HepG2 (cell line): ENCODE measurements around the gene TNP1. TPM values are rescaled to one million over a fixed set of nuclear protein-coding genes. Genes with fewer than 3 reads are reported as not detected.

Source experiments
- FOXO1 ChIP-seq: sonication (generic); formaldehyde crosslinking; IDR thresholded peaks from 2 replicates; pipeline ENCODE4 v1.4.0; 2020; ENCODE audit warnings: missing genetic modification reagents
- HNF4A ChIP-seq: sonication (generic); formaldehyde crosslinking; IDR thresholded peaks from 2 replicates; pipeline ENCODE4 v1.4.0; 2020; ENCODE audit warnings: missing genetic modification reagents
- HOXA5 ChIP-seq: sonication (generic); formaldehyde crosslinking; IDR thresholded peaks from 2 replicates; pipeline ENCODE4 v1.4.0; 2020; ENCODE audit warnings: missing genetic modification reagents
- KLF16 ChIP-seq, 2 experiments: sonication (generic) in 1 of 2; formaldehyde crosslinking in 1 of 2; IDR thresholded peaks; 2 replicates each; pipeline versions ENCODE4 v1.6.1 to v1.8.0; 2016 to 2023; ENCODE audit warnings: missing genetic modification reagents in 2 of 2, missing compliant biosample characterization in 1 of 2
- MLLT10 ChIP-seq: sonication (generic); formaldehyde crosslinking; IDR thresholded peaks from 2 replicates; pipeline ENCODE4 v1.4.0; 2020; ENCODE audit warnings: missing genetic modification reagents
- RARA ChIP-seq: IDR thresholded peaks from 2 replicates; pipeline ENCODE4 v1.6.1; 2016; ENCODE audit warnings: missing genetic modification reagents, missing compliant biosample characterization
- THAP11 ChIP-seq: IDR thresholded peaks from 2 replicates; pipeline ENCODE4 v1.6.1; 2016; ENCODE audit warnings: missing biosample characterization, missing genetic modification reagents
- ZMYM4 ChIP-seq: sonication (generic); formaldehyde crosslinking; IDR thresholded peaks from 2 replicates; pipeline ENCODE4 v1.8.1; 2023; ENCODE audit warnings: mild to moderate bottlenecking, missing genetic modification reagents
- ZNF350 ChIP-seq: sonication (generic); formaldehyde crosslinking; IDR thresholded peaks from 2 replicates; pipeline ENCODE4 v1.4.0; 2020; ENCODE audit warnings: mild to moderate bottlenecking, low read depth, missing genetic modification reagents, borderline replicate concordance
- ZNF557 ChIP-seq: sonication (generic); formaldehyde crosslinking; IDR thresholded peaks from 2 replicates; pipeline ENCODE4 v1.4.0; 2020; ENCODE audit warnings: missing genetic modification reagents
- ZSCAN22 ChIP-seq: sonication (generic); formaldehyde crosslinking; IDR thresholded peaks from 2 replicates; pipeline ENCODE4 v1.4.0; 2020; ENCODE audit warnings: mild to moderate bottlenecking, missing genetic modification reagents
- polyA plus RNA-seq, 8 experiments: library from polyadenylated mRNA; depleted of rRNA in 3 of 8; stranded (reverse) in 7 of 8; unstranded in 1 of 8; fragments of >200 nt; fragmentation: Illumina TruSeq in 4 of 8; extraction: Trizol in 4 of 8; gene quantifications; 2 replicates each; pipeline versions ENCODE4 v1.2.1 to v1.2.3, GENCODE V29; 2011 to 2016; ENCODE audit warnings: low read depth in 4 of 8, missing spikeins in 1 of 8, mixed read lengths in 1 of 8; ENCODE audit not compliant: insufficient read depth in 1 of 8
- total RNA-seq, 5 experiments: library from RNA; depleted of rRNA; stranded (reverse); fragments of >200 nt; fragmentation: Illumina TruSeq; extraction: Trizol; gene quantifications; 2 replicates each; pipeline ENCODE4 v1.2.3, GENCODE V29; 2016; ENCODE audit warnings: low read depth in 1 of 5
- TF ChIP-seq, protein P1 (sequence below): sonication (generic); formaldehyde crosslinking; IDR thresholded peaks from 2 replicates; pipeline ENCODE4 v1.4.0; 2020; ENCODE audit warnings: missing genetic modification reagents, borderline replicate concordance
- TF ChIP-seq, protein P2 (sequence below), 2 experiments: fragments of 450-650 bp in 1 of 2; sonication (generic) in 1 of 2; formaldehyde crosslinking in 1 of 2; IDR thresholded peaks; 2 replicates each; pipeline versions ENCODE4 v1.6.1 to v1.8.0; 2016 to 2022; ENCODE audit warnings: antibody characterized with exemption in 1 of 2, mild to moderate bottlenecking in 1 of 2, missing genetic modification reagents in 1 of 2
- TF ChIP-seq, protein P3 (sequence below): IDR thresholded peaks from 2 replicates; pipeline ENCODE4 v1.6.1; 2016; ENCODE audit warnings: mild to moderate bottlenecking

The TNP1 gene
- total and polyA plus RNA-seq, 2 of the 13 experiments (the other 11 are each of a cell fraction or from before 2014, with no cell fraction given): not detected

DNA sequence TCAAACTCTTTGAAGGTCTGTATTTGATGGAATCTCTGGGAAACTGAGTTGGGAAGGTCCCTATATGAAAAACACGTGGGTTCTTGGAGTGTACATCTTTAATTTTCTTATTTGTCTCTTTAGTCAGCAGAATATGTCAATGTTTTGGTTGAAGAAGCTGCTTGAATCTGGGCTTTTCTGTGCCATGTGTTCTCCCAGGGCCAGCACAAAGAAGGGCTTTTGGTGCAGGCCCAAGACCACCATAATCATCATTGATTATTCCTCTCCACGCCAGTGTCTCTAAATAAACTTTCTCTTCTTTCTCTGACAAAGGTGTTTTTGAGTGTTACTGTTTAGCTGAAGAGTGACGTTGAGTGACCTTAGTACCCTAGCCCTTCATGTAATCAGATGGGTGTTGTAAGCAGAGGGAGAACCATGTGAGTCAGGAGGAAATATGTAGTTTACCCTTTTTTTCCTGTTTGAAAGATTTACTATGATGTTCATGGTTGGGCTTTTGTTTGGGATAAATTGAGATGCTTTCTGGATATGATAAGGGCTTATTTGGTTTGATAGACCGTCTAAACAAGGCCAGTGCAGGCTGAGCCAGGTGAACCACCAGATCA is 11.6 kb upstream of the TNP1 start (continued):
- peak; percentile 74 for TF ChIP-seq RARA (CRISPR knock-in tag)
- TF ChIP-seq ZSCAN22: 0 out of 2 replicates have a peak, but pooled peaks have one; percentile 37
- TF ChIP-seq, protein P1, sequence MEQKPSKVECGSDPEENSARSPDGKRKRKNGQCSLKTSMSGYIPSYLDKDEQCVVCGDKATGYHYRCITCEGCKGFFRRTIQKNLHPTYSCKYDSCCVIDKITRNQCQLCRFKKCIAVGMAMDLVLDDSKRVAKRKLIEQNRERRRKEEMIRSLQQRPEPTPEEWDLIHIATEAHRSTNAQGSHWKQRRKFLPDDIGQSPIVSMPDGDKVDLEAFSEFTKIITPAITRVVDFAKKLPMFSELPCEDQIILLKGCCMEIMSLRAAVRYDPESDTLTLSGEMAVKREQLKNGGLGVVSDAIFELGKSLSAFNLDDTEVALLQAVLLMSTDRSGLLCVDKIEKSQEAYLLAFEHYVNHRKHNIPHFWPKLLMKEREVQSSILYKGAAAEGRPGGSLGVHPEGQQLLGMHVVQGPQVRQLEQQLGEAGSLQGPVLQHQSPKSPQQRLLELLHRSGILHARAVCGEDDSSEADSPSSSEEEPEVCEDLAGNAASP (CRISPR knock-in tag): peak; percentile 68; the same call in 1 of the 2 replicates
- TF ChIP-seq ZNF557: 0 out of 2 replicates have a peak, but pooled peaks have one; percentile 59
- peak; percentile 72 for TF ChIP-seq THAP11 (CRISPR knock-in tag)
- TF ChIP-seq FOXO1 (CRISPR knock-in tag): peak; percentile 93
- TF ChIP-seq HOXA5: no peak
- TF ChIP-seq ZNF350 (CRISPR knock-in tag): no peak
- TF ChIP-seq, protein P2, sequence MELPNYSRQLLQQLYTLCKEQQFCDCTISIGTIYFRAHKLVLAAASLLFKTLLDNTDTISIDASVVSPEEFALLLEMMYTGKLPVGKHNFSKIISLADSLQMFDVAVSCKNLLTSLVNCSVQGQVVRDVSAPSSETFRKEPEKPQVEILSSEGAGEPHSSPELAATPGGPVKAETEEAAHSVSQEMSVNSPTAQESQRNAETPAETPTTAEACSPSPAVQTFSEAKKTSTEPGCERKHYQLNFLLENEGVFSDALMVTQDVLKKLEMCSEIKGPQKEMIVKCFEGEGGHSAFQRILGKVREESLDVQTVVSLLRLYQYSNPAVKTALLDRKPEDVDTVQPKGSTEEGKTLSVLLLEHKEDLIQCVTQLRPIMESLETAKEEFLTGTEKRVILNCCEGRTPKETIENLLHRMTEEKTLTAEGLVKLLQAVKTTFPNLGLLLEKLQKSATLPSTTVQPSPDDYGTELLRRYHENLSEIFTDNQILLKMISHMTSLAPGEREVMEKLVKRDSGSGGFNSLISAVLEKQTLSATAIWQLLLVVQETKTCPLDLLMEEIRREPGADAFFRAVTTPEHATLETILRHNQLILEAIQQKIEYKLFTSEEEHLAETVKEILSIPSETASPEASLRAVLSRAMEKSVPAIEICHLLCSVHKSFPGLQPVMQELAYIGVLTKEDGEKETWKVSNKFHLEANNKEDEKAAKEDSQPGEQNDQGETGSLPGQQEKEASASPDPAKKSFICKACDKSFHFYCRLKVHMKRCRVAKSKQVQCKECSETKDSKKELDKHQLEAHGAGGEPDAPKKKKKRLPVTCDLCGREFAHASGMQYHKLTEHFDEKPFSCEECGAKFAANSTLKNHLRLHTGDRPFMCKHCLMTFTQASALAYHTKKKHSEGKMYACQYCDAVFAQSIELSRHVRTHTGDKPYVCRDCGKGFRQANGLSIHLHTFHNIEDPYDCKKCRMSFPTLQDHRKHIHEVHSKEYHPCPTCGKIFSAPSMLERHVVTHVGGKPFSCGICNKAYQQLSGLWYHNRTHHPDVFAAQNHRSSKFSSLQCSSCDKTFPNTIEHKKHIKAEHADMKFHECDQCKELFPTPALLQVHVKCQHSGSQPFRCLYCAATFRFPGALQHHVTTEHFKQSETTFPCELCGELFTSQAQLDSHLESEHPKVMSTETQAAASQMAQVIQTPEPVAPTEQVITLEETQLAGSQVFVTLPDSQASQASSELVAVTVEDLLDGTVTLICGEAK (IDR thresholded peaks at IDR 0.05): no peak
- TF ChIP-seq, protein P2 (CRISPR knock-in tag; IDR thresholded peaks at IDR 0.05): no peak; the same call in 1 of the 2 replicates
- peak; percentile 94 for TF ChIP-seq HNF4A
- peak in 1 of 2 experiments; percentile 77; a peak in 2 of 4 replicates for TF ChIP-seq KLF16 (CRISPR knock-in tag; IDR thresholded peaks at IDR 0.05)
- peak; percentile 63 for TF ChIP-seq ZMYM4 (CRISPR knock-in tag)
- no peak for TF ChIP-seq MLLT10
- TF ChIP-seq, protein P3, sequence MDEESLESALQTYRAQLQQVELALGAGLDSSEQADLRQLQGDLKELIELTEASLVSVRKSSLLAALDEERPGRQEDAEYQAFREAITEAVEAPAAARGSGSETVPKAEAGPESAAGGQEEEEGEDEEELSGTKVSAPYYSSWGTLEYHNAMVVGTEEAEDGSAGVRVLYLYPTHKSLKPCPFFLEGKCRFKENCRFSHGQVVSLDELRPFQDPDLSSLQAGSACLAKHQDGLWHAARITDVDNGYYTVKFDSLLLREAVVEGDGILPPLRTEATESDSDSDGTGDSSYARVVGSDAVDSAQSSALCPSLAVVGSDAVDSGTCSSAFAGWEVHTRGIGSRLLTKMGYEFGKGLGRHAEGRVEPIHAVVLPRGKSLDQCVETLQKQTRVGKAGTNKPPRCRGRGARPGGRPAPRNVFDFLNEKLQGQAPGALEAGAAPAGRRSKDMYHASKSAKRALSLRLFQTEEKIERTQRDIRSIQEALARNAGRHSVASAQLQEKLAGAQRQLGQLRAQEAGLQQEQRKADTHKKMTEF (CRISPR knock-in tag): peak; percentile 89
- TF ChIP-seq, all 625 proteins: peak for 181
